NOMO-1 treated with DMSO at 0.1 percent for 48 hours (cell line): ENCODE data around the gene HEXA.

Source experiments
- DNase-seq: peaks from one replicate; lab custom pipeline; 2025; ENCODE audit not compliant: unreplicated experiment; lab: John Stamatoyannopoulos, UW

HEXA gene

GRCh38 chr15:72323752-72324151 lies 52.1 kb downstream of the HEXA start:
- DNase-seq = no peak

- peak; percentile 82 for DNase-seq
Observed at GRCh38 chr15:72319985-72320671, 55.7 kb downstream of the HEXA start, which contains the start of gene CELF6. TSS of gene CELF6 (minus strand) at chr15:72320157. CDS start at chr15:72319874, 283 bp downstream.

- peak; percentile 45 for DNase-seq
Observed at GRCh38 chr15:72319360-72319984, 56.3 kb downstream of the HEXA start.

GRCh38 chr15:72318408-72318942 lies 57.3 kb downstream of the HEXA start:
- no peak for DNase-seq

GRCh38 chr15:72315706-72316370 lies 60.0 kb downstream of the HEXA start:
- no peak for DNase-seq

GRCh38 chr15:72313881-72314280 lies 61.9 kb downstream of the HEXA start:
- DNase-seq = no peak

- no peak for DNase-seq
Observed at GRCh38 chr15:72313448-72313840, 62.4 kb downstream of the HEXA start.

- DNase-seq = peak; percentile 59
Observed at GRCh38 chr15:72312605-72313447, 63.0 kb downstream of the HEXA start.

GRCh38 chr15:72307026-72307425 lies 68.8 kb downstream of the HEXA start:
- DNase-seq = no peak

GRCh38 chr15:72306211-72306785 lies 69.5 kb downstream of the HEXA start:
- peak; percentile 85 for DNase-seq

GRCh38 chr15:72304596-72304995 lies 71.2 kb downstream of the HEXA start:
- DNase-seq = no peak

GRCh38 chr15:72302955-72303354 lies 72.9 kb downstream of the HEXA start:
- DNase-seq = no peak
